ENCODE data around the gene FKBP1A.

FKBP1A gene

GRCh38 chr20:1415667-1416468 is 23.0 kb upstream of the FKBP1A start (continued):
- TF ChIP-seq ZNF394 (tag by site-specific recombination; IDR thresholded peaks at IDR 0.05; ENCODE audit: borderline replicate concordance) (peak; percentile 56; the same call in 1 of the 2 replicates), ZBTB48 (tag by site-specific recombination; IDR thresholded peaks at IDR 0.05) (peak; percentile 69), TRIM28 (IDR thresholded peaks at IDR 0.05; ENCODE audit: borderline replicate concordance, low read length) (0 out of 2 replicates have a peak, but pooled peaks have one; percentile 51), MEIS1 (CRISPR knock-in tag; IDR thresholded peaks at IDR 0.05; ENCODE audit: borderline replicate concordance) (no peak), PRDM2 (tag by site-specific recombination; IDR thresholded peaks at IDR 0.05; ENCODE audit: borderline replicate concordance) (no peak), KLF8 (tag by site-specific recombination; IDR thresholded peaks at IDR 0.05) (peak; percentile 67), ZBTB20 (tag by site-specific recombination; IDR thresholded peaks at IDR 0.05) (peak; percentile 61; the same call in 1 of the 2 replicates), ZNF140 (tag by site-specific recombination; IDR thresholded peaks at IDR 0.05) (no peak), SETDB1 (IDR thresholded peaks at IDR 0.05; ENCODE audit: insufficient read length, low read length) (peak; percentile 79)
- TF ChIP-seq, protein P1, sequence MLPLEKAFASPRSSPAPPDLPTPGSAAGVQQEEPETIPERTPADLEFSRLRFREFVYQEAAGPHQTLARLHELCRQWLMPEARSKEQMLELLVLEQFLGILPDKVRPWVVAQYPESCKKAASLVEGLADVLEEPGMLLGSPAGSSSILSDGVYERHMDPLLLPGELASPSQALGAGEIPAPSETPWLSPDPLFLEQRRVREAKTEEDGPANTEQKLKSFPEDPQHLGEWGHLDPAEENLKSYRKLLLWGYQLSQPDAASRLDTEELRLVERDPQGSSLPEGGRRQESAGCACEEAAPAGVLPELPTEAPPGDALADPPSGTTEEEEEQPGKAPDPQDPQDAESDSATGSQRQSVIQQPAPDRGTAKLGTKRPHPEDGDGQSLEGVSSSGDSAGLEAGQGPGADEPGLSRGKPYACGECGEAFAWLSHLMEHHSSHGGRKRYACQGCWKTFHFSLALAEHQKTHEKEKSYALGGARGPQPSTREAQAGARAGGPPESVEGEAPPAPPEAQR (tag by site-specific recombination; IDR thresholded peaks at IDR 0.05) = no peak

GRCh38 chr20:1414982-1415381 is 22.1 kb upstream of the FKBP1A start:
- Histone ChIP-seq H3K4me3 (ENCODE audit: low read depth, low read length) (no peak overlapping the region), H3K27ac (ENCODE audit: extremely low read depth, low read depth, low read length) (no peak overlapping the region), H3K36me3 (ENCODE audit: control insufficient read depth in 2 of 2, insufficient read depth in 1 of 2, low read length in 2 of 2) (no peaks in the 10 kb centered on the region), H3K9me3 (ENCODE audit: control insufficient read depth, insufficient read depth, low read depth, low read length) (no peaks in the 10 kb centered on the region), H3K4me1 (ENCODE audit: control insufficient read depth, insufficient read depth, low read length) (no peaks in the 10 kb centered on the region)
- ChIA-PET CTCF (interaction anchor here (1.5 kb wide), 1 partner anchor 23 kb away, joined by 4 read pairs; no protein-coding TSS in a partner anchor), POLR2A (no interaction called here)
- TF ChIP-seq BCL11A (tag by site-specific recombination; IDR thresholded peaks at IDR 0.05; ENCODE audit: low read depth) (no peak), HOXD13 (CRISPR knock-in tag; IDR thresholded peaks at IDR 0.05; ENCODE audit: borderline replicate concordance) (no peak), ZNF514 (tag by site-specific recombination; IDR thresholded peaks at IDR 0.05) (no peak), ZBTB20 (tag by site-specific recombination; IDR thresholded peaks at IDR 0.05) (no peak), ZNF404 (tag by site-specific recombination; IDR thresholded peaks at IDR 0.05) (no peak), ZNF416 (tag by site-specific recombination; IDR thresholded peaks at IDR 0.05) (no peak), ZFP69B (tag by site-specific recombination; IDR thresholded peaks at IDR 0.05) (no peak), ZBTB8A (tag by site-specific recombination; IDR thresholded peaks at IDR 0.05) (no peak), ZNF23 (tag by site-specific recombination; IDR thresholded peaks at IDR 0.05; ENCODE audit: borderline replicate concordance) (no peak), ZNF132 (tag by site-specific recombination; IDR thresholded peaks at IDR 0.05; ENCODE audit: borderline replicate concordance) (no peak), ZNF510 (tag by site-specific recombination; IDR thresholded peaks at IDR 0.05; ENCODE audit: insufficient replicate concordance) (no peak)
- TF ChIP-seq, protein P2, sequence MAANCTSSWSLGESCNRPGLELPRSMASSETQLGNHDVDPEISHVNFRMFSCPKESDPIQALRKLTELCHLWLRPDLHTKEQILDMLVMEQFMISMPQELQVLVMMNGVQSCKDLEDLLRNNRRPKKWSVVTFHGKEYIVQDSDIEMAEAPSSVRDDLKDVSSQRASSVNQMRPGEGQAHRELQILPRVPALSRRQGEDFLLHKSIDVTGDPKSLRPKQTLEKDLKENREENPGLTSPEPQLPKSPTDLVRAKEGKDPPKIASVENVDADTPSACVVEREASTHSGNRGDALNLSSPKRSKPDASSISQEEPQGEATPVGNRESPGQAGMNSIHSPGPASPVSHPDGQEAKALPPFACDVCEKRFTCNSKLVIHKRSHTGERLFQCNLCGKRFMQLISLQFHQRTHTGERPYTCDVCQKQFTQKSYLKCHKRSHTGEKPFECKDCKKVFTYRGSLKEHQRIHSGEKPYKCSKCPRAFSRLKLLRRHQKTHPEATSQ (tag by site-specific recombination; IDR thresholded peaks at IDR 0.05) = no peak
